GM18867 (cell line): ENCODE measurements around the gene PDE7B.

Source experiments
- ATAC-seq: cut with Tn5 transposase; IDR thresholded peaks from one replicate; pipeline ENCODE4 v1.9.1; 2021; ENCODE audit warnings: mild to moderate bottlenecking, moderate library complexity; ENCODE audit not compliant: unreplicated experiment

PDE7B gene

GRCh38 chr6:135851442-135852271 is at the start of gene PDE7B:
TSS of gene PDE7B (plus strand) at chr6:135851701.
- ATAC-seq: peak; percentile 82

GRCh38 chr6:135801755-135802465 is 49.6 kb upstream of the PDE7B start:
- no peak for ATAC-seq

GRCh38 chr6:135810486-135810885 is 41.0 kb upstream of the PDE7B start:
- ATAC-seq: no peak

- no peak for ATAC-seq
Measured at GRCh38 chr6:135811170-135811569, 40.3 kb upstream of the PDE7B start.

- no peak for ATAC-seq
Measured at GRCh38 chr6:135811644-135812526, 39.6 kb upstream of the PDE7B start.

GRCh38 chr6:135813401-135813800 is 38.1 kb upstream of the PDE7B start:
- ATAC-seq: no peak

GRCh38 chr6:135814043-135814442 is 37.5 kb upstream of the PDE7B start:
- no peak for ATAC-seq

GRCh38 chr6:135815216-135815615 is 36.3 kb upstream of the PDE7B start:
- ATAC-seq: no peak

GRCh38 chr6:135817035-135817434 is 34.5 kb upstream of the PDE7B start:
- no peak for ATAC-seq

- no peak for ATAC-seq
Measured at GRCh38 chr6:135819665-135820064, 31.8 kb upstream of the PDE7B start.

GRCh38 chr6:135820340-135820739 is 31.2 kb upstream of the PDE7B start:
- ATAC-seq: no peak

- ATAC-seq: no peak
Measured at GRCh38 chr6:135823851-135824250, 27.6 kb upstream of the PDE7B start.

- no peak for ATAC-seq
Measured at GRCh38 chr6:135826236-135826804, 25.2 kb upstream of the PDE7B start.

GRCh38 chr6:135828021-135828420 is 23.5 kb upstream of the PDE7B start:
- ATAC-seq: no peak

- ATAC-seq: no peak
Measured at GRCh38 chr6:135830452-135830881, 21.0 kb upstream of the PDE7B start.

- ATAC-seq: no peak
Measured at GRCh38 chr6:135831016-135831415, 20.5 kb upstream of the PDE7B start.

GRCh38 chr6:135832166-135832565 is 19.3 kb upstream of the PDE7B start:
- no peak for ATAC-seq

- ATAC-seq: no peak
Measured at GRCh38 chr6:135833771-135834170, 17.7 kb upstream of the PDE7B start.

GRCh38 chr6:135837735-135838449 is 13.6 kb upstream of the PDE7B start:
- ATAC-seq: no peak

- ATAC-seq: no peak
Measured at GRCh38 chr6:135839121-135839520, 12.4 kb upstream of the PDE7B start.
